AG09309 (cell line): ENCODE results near the gene PEMT.

Experiments
- DNase-seq: peaks from one replicate; pipeline ENCODE4 v3.0.0-alpha.2; 2010; ENCODE audit warnings: low read depth
- H3K4me3 ChIP-seq: 2 replicates; pipeline ENCODE4 v1.5.1; 2011; ENCODE audit warnings: mild to moderate bottlenecking, low read depth, low read length, moderate library complexity; ENCODE audit not compliant: control insufficient read depth
- TF ChIP-seq, protein P1 (sequence below): IDR thresholded peaks from 2 replicates; pipeline ENCODE4 v1.5.1; 2011; ENCODE audit warnings: mild to moderate bottlenecking, low read depth, low read length, inconsistent platforms; ENCODE audit not compliant: insufficient read depth, control insufficient read depth; ENCODE audit errors: missing control alignments

PEMT gene

GRCh38 chr17:17540278-17540906, 51.1 kb downstream of the PEMT start:
- TF ChIP-seq, protein P1, sequence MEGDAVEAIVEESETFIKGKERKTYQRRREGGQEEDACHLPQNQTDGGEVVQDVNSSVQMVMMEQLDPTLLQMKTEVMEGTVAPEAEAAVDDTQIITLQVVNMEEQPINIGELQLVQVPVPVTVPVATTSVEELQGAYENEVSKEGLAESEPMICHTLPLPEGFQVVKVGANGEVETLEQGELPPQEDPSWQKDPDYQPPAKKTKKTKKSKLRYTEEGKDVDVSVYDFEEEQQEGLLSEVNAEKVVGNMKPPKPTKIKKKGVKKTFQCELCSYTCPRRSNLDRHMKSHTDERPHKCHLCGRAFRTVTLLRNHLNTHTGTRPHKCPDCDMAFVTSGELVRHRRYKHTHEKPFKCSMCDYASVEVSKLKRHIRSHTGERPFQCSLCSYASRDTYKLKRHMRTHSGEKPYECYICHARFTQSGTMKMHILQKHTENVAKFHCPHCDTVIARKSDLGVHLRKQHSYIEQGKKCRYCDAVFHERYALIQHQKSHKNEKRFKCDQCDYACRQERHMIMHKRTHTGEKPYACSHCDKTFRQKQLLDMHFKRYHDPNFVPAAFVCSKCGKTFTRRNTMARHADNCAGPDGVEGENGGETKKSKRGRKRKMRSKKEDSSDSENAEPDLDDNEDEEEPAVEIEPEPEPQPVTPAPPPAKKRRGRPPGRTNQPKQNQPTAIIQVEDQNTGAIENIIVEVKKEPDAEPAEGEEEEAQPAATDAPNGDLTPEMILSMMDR = no peak
- DNase-seq = no peak
- H3K4me3 ChIP-seq = no peak overlapping the region

GRCh38 chr17:17539591-17539990, 51.9 kb downstream of the PEMT start:
- DNase-seq = no peak
- TF ChIP-seq, protein P1 = no peak
- H3K4me3 ChIP-seq = no peak overlapping the region

DNA sequence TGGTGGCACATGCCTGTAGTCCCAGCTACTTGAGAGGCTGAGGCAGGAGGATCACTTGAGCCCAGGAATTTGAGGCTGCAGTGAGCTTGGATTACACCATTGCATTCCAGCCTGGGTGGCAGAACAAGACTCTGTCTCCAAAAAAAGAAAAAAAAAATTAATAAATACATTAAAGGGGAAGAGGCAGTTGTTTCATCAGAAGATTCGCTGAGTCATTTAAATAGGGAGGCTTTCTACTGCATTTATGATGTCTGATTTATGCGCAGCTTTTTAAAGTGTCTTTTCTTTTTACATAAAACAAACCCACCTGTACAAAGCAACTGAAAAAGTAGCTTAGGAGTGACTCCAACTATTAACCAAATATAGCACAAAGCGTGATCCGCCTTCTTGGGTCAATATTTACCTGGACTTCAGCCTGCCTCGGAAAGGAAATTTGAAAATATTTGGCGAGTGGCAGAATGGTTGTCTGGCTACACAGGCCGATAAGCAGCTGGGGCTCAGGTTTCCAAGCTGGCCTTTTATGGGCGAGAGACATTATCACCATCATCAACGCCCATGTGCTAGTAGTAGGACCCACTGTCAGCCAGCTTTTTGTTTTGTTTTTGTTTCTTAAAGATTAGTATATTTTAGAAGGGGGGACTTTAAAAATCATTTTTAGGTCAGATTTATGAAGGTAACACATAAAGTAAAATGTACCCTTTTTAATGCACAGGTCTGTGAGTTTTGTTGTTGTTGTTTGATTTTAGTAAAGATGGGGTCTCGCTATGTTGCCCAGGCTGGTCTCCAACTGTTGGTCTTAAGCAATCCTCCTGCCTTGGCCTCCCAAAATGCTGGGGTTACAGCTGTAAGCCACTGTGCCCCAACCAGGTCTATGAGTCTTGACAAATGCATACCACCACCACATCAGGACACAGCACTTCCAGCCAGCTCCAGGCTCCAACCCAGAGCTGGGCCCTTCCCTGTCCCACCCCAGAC, 52.8 kb downstream of the PEMT start:
- no peak overlapping the region for H3K4me3 ChIP-seq
- no peak for DNase-seq
- TF ChIP-seq, protein P1 = no peak

- H3K4me3 ChIP-seq = no peak overlapping the region
- TF ChIP-seq, protein P1 = no peak
- DNase-seq = no peak
Observed at GRCh38 chr17:17537311-17538099, 54.0 kb downstream of the PEMT start.

- no peak for DNase-seq
- H3K4me3 ChIP-seq = no peak overlapping the region
- TF ChIP-seq, protein P1 = no peak
Observed at GRCh38 chr17:17536702-17537101, 54.8 kb downstream of the PEMT start.

DNA sequence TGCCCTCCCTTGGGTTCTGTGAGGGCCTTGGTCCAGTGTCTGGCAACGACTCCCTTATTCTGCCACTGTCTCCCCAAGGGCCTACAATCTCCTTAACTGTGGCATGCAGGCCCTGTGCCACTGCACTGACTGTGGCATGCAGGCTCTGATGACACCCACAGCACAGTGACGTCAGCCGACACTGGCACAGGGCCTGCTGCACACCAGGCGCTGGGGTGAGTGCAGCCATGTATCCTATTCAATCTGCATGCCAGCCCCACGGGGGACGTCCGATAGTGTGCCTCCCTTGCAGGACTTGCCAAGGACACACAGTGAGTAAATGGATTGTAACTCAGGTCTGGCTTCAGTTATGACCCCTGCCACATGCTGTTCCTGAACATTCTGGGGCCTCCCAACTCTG, 55.6 kb downstream of the PEMT start:
- no peak overlapping the region for H3K4me3 ChIP-seq
- TF ChIP-seq, protein P1 = no peak
- no peak for DNase-seq
